GM12892 (cell line): ENCODE results near the gene RAC3.

Experiments used
- DNase-seq: peaks from one replicate; pipeline ENCODE4 v3.0.0; 2011; ENCODE audit not compliant: insufficient read length
- FAIRE-seq: peaks from 2 replicates; lab custom pipeline; 2011; peaks lifted over from hg19 to GRCh38; lab: Jason Lieb, UNC
- POLR2A ChIP-seq: IDR thresholded peaks from 2 replicates; pipeline ENCODE4 v1.6.1; 2011; ENCODE audit warnings: low read depth, low read length, control low read depth
- POLR2AphosphoS5 ChIP-seq: IDR thresholded peaks from 2 replicates; pipeline ENCODE4 v1.6.1; 2011; ENCODE audit warnings: low read depth, low read length, control low read depth
- TAF1 ChIP-seq: IDR thresholded peaks from 2 replicates; pipeline ENCODE4 v1.6.1; 2011; ENCODE audit warnings: low read depth, mild to moderate bottlenecking, control low read depth, low read length, borderline replicate concordance

RAC3 gene

GRCh38 chr17:82080789-82081464 is 49.4 kb downstream of the RAC3 start:
- TF ChIP-seq POLR2A (no peak), TAF1 (no peak), POLR2AphosphoS5 (peak; percentile 16; the same call in 1 of the 2 replicates)

DNA sequence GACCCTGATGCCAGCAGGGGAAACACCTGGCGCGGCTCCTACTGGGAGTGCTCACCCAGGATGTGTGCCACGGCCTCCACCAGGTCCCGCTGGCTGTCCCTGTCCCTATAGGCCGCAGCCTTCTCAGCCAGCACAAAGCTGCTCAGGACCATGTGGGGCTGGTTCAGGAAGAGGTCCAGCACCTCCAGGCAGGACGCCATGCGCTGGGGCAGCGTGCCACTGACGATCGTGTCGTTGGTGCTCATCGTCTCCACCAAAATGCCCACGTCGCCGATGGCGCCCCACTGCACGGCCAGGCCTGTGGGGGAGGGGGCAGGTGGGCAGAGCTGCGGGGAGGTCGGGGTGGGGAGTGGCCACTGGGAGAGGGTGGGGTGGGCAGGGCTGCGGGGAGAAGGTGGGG is 50.1 kb downstream of the RAC3 start:
- no peak; the same call in 1 of the 2 replicates for TF ChIP-seq POLR2AphosphoS5
- no peak for TF ChIP-seq TAF1
- no peak for TF ChIP-seq POLR2A
- FAIRE-seq (no peak), DNase-seq (no peak)

More at GRCh38 chr17:82080789-82081464, 49.4 kb downstream of the RAC3 start:
- FAIRE-seq (no peak), DNase-seq (no peak)

- DNase-seq, result no peak
- no peak for FAIRE-seq
- TF ChIP-seq POLR2A (no peak), POLR2AphosphoS5 (no peak), TAF1 (no peak)
Observed at GRCh38 chr17:82081966-82082365, 50.5 kb downstream of the RAC3 start.

GRCh38 chr17:82082456-82082855 is 51.0 kb downstream of the RAC3 start:
- no peak for FAIRE-seq
- DNase-seq, result no peak

GRCh38 chr17:82083009-82083408 is 51.5 kb downstream of the RAC3 start:
- FAIRE-seq (no peak), DNase-seq (no peak)
- TF ChIP-seq TAF1, result no peak
- no peak for TF ChIP-seq POLR2AphosphoS5
- no peak; the same call in 1 of the 2 replicates for TF ChIP-seq POLR2A

More at GRCh38 chr17:82082456-82082855, 51.0 kb downstream of the RAC3 start:
- TF ChIP-seq POLR2A, result no peak
- TF ChIP-seq TAF1, result no peak
- TF ChIP-seq POLR2AphosphoS5, result no peak
